ENCODE measurements around the gene ELFN2. TPM values are rescaled to one million over a fixed set of nuclear protein-coding genes. Genes with fewer than 3 reads are reported as not detected.

The ELFN2 gene
- total RNA-seq, 1 experiment from 2014 or later, result 2.8 TPM

DNA sequence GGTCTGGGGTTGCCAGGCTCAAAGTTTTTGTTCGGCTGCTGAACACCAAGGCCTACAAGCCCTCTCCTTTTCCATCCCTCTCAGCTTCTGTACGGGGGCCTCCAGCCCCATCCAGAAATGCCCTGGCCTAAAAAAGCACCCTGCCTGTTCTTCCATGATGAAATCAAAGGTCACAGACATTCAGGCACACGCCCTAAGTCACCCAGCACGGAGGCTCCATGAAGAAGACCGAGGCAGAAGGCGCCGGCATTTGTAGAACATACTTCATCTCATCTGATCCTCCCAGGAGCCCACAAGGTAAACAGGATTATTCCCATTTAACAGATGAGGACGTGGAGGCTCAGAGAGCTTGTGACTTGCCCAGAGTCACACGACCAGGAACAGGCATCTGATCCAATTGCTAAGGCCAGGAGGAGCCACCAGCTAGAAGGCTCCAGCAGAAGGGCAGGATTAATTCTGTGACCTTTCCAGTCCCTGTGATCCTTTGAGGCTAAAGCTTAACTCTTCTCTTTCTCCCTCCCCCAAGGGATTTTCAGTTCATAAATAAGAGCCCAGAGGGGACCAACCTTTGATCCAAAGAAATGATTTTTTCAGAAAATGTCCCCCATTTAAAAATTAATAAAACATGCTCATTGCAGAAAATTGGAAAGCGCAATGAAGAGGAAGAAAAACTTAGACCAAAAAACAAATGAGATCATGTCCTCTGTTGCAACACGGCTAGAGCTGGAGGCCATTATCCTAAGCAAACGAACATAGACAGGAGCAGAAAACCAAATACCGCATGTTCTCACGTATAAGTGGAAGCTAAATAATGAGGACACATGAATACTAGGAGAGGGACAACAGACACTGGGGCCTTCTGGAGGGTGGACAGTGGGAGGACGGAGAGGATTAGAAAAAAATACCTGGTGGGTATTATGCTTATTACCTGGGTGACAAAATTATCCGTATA lies 106.3 kb downstream of the ELFN2 start:
- CTCF ChIA-PET, result no interaction called here
- no peak for DNase-seq
- Mint-ChIP-seq H3K36me3 (ENCODE audit: insufficient read depth, unreplicated experiment) (no peaks in the 10 kb centered on the region), H3K27ac (ENCODE audit: unreplicated experiment) (no peak overlapping the region), H3K27me3 (ENCODE audit: unreplicated experiment) (no peaks in the 10 kb centered on the region), H3K9me3 (ENCODE audit: low read depth, unreplicated experiment) (no peaks in the 10 kb centered on the region), H3K4me3 (ENCODE audit: low read depth, unreplicated experiment) (no peak overlapping the region), H3K4me1 (ENCODE audit: low read depth, unreplicated experiment) (peaks cover 42% of the 10 kb centered on the region)
- intact Hi-C loops (cut with micrococcal nuclease; ENCODE audit: unreplicated experiment), result no loop called here
- no TSS peak for BruUV-seq (replicated peaks)
- TF ChIP-seq, protein P1, sequence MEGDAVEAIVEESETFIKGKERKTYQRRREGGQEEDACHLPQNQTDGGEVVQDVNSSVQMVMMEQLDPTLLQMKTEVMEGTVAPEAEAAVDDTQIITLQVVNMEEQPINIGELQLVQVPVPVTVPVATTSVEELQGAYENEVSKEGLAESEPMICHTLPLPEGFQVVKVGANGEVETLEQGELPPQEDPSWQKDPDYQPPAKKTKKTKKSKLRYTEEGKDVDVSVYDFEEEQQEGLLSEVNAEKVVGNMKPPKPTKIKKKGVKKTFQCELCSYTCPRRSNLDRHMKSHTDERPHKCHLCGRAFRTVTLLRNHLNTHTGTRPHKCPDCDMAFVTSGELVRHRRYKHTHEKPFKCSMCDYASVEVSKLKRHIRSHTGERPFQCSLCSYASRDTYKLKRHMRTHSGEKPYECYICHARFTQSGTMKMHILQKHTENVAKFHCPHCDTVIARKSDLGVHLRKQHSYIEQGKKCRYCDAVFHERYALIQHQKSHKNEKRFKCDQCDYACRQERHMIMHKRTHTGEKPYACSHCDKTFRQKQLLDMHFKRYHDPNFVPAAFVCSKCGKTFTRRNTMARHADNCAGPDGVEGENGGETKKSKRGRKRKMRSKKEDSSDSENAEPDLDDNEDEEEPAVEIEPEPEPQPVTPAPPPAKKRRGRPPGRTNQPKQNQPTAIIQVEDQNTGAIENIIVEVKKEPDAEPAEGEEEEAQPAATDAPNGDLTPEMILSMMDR (IDR thresholded peaks at IDR 0.05; ENCODE audit: unreplicated experiment), result no peak

DNA sequence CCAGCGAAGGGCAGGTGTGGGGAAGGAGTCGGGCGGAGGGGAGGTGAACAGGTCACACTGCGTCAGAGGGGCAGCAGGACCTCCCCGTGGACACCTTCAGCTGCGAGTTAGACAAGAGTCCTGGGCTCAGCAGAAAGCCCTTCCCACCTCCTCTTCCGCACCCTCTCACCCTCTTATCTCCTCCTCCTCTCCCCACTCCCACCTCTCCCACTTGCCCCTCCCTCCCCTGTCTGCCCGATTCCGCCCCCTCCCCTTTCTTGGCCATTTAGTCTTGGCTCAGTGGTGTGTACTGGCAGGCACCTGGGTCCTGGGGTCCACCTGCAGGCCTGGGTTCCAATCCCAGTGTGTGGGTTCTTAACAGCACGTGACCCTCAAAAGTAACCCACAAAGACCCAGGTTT lies 107.8 kb downstream of the ELFN2 start:
- DNase-seq, result no peak
- intact Hi-C loops (cut with micrococcal nuclease; ENCODE audit: unreplicated experiment), result no loop called here
- no TSS peak for BruUV-seq (replicated peaks)
- CTCF ChIA-PET, result no interaction called here
- H3K4me1 Mint-ChIP-seq (ENCODE audit: low read depth, unreplicated experiment), result peaks cover 53% of the 10 kb centered on the region
- no peaks in the 10 kb centered on the region for H3K27me3 Mint-ChIP-seq (ENCODE audit: unreplicated experiment)
- TF ChIP-seq, protein P1 (IDR thresholded peaks at IDR 0.05; ENCODE audit: unreplicated experiment), result no peak
- no peak overlapping the region for H3K4me3 Mint-ChIP-seq (ENCODE audit: low read depth, unreplicated experiment)
- H3K27ac Mint-ChIP-seq (ENCODE audit: unreplicated experiment), result no peak overlapping the region
- no peaks in the 10 kb centered on the region for H3K36me3 Mint-ChIP-seq (ENCODE audit: insufficient read depth, unreplicated experiment)
- H3K9me3 Mint-ChIP-seq (ENCODE audit: low read depth, unreplicated experiment), result no peaks in the 10 kb centered on the region

DNA sequence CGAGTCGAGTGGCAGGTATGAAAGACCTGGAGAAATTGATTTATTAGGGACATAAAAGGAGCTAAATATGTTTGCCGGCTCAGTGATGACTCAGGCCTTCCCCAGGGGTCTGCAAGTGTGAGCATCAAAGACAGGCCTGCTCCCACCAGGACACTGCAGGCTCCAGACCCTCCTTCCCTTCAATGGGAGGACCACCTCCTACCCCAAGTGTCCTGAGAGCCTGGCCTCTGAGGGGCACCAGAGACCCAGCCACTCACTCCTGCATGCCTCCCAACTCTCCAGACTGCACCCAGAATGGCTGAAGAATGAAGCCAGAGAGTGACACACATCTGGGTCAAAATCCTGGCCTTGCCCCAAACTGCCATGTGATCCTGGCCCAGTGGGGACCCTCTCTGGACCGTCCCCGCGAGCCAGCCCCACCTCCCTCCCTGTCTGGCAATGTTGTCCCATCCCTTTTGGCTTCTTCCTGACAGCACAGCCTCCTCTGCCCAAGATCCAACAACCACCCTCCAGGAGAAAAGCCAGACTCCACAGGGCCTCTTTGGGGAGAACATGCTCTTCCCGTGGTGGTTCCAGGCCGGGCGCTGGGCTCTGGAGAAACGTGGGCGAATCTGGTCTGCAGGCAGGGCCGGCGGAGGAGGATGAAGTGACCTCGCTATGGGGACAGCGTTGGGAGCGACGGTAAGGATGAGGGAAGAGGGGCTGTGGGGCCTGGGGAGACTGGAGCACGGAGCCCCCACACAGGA lies 108.7 kb downstream of the ELFN2 start:
- Mint-ChIP-seq H3K27ac (ENCODE audit: unreplicated experiment) (peak overlapping the region; percentile 4), H3K36me3 (ENCODE audit: insufficient read depth, unreplicated experiment) (no peaks in the 10 kb centered on the region), H3K4me3 (ENCODE audit: low read depth, unreplicated experiment) (no peak overlapping the region), H3K9me3 (ENCODE audit: low read depth, unreplicated experiment) (no peaks in the 10 kb centered on the region), H3K4me1 (ENCODE audit: low read depth, unreplicated experiment) (peaks cover 53% of the 10 kb centered on the region), H3K27me3 (ENCODE audit: unreplicated experiment) (no peaks in the 10 kb centered on the region)
- intact Hi-C loops (cut with micrococcal nuclease; ENCODE audit: unreplicated experiment), result no loop called here
- BruUV-seq (replicated peaks), result no TSS peak
- TF ChIP-seq, protein P1 (IDR thresholded peaks at IDR 0.05; ENCODE audit: unreplicated experiment), result no peak
- CTCF ChIA-PET, result interaction anchor here (0.8 to 2.9 kb wide), 3 partner anchors 13 to 138 kb away, joined by 3 to 63 read pairs (median 5); no protein-coding TSS in a partner anchor
- DNase-seq, result no peak

Other genes starting within 250 kb of the ELFN2 start
- 6.2 and 7.5 TPM in 2 replicates for gene C1QTNF6, start 239.2 kb downstream of the ELFN2 start, total RNA-seq (2022)
- gene SSTR3, start 215.0 kb downstream of the ELFN2 start, total RNA-seq (2022), result not detected in 2 replicates
- 21.0 and 24.0 TPM in 2 replicates for gene RAC2, start 183.2 kb downstream of the ELFN2 start, total RNA-seq (2022)
- 0.38 and 0.59 TPM in 2 replicates for gene CYTH4, start 145.0 kb downstream of the ELFN2 start, total RNA-seq (2022)
- gene MFNG, start 58.9 kb upstream of the ELFN2 start, total RNA-seq (2022), result 19.0 and 22.1 TPM in 2 replicates
- 40.5 and 49.2 TPM in 2 replicates for gene CARD10, start 91.9 kb upstream of the ELFN2 start, total RNA-seq (2022)
- 156 and 162 TPM in 2 replicates for gene CDC42EP1, start 133.0 kb upstream of the ELFN2 start, total RNA-seq (2022)
- gene LGALS2, start 152.6 kb upstream of the ELFN2 start, total RNA-seq (2022), result 0.90 and 1.2 TPM in 2 replicates
- gene GGA1, start 181.4 kb upstream of the ELFN2 start, total RNA-seq (2022), result 89.8 and 95.3 TPM in 2 replicates
- gene SH3BP1, start 212.2 kb upstream of the ELFN2 start, total RNA-seq (2022), result 13.0 and 17.6 TPM in 2 replicates
- 18.4 and 21.4 TPM in 2 replicates for gene PDXP, start 231.2 kb upstream of the ELFN2 start, total RNA-seq (2022)
- 61.4 and 72.3 TPM in 2 replicates for gene LGALS1, start 248.2 kb upstream of the ELFN2 start, total RNA-seq (2022)